Activated CD8-positive, alpha-beta T cell treated with anti-CD3 and anti-CD28 coated beads, Interleukin-2, amount 10 ng/mL, durations not matched to agents 7 days and 5 days (primary cell): ENCODE data around the gene P3H1. TPM values are rescaled to one million over a fixed set of nuclear protein-coding genes. Genes with fewer than 3 reads are reported as not detected.
A peak's percentile ranks its signal among the peaks of the same experiment; 100 is the strongest.

Experiments used
- ATAC-seq: fragments of 150-1000 bp; cut with Tn5 transposase; one replicate; pipeline ENCODE4 v1.10.0; 2021; ENCODE audit warnings: moderate library complexity
- CTCF ChIA-PET: fragments of 350-600 bp; sonication (Branson Sonifier 250); formaldehyde crosslinking; loops from one replicate; lab custom pipeline; 2021; ENCODE audit warnings: antibody characterized with exemption; lab: Charles Lee
- POLR2A ChIA-PET: fragments of 350-600 bp; sonication (Branson Sonifier 250); formaldehyde crosslinking; loops from one replicate; lab custom pipeline; 2021; ENCODE audit warnings: antibody characterized with exemption; lab: Charles Lee
- DNase-seq: peaks from one replicate; pipeline ENCODE4 v3.0.0-alpha.2; 2020
- H3K27ac Mint-ChIP-seq: one replicate; pipeline ENCODE4 v1.8.0; 2021; ENCODE audit warnings: mild to moderate bottlenecking, mixed read lengths
- H3K27me3 Mint-ChIP-seq: one replicate; pipeline ENCODE4 v1.8.0; 2021; ENCODE audit warnings: low read depth, mixed read lengths
- H3K36me3 Mint-ChIP-seq: one replicate; pipeline ENCODE4 v1.8.0; 2021; ENCODE audit warnings: low read depth, mixed read lengths
- H3K4me1 Mint-ChIP-seq: one replicate; pipeline ENCODE4 v1.8.0; 2021; ENCODE audit warnings: low read depth, mixed read lengths
- H3K4me3 Mint-ChIP-seq: one replicate; pipeline ENCODE4 v1.8.0; 2021; ENCODE audit warnings: mild to moderate bottlenecking, mixed read lengths
- H3K9me3 Mint-ChIP-seq: one replicate; pipeline ENCODE4 v1.8.0; 2022; ENCODE audit warnings: mixed read lengths; ENCODE audit not compliant: insufficient read depth
- total RNA-seq, 2 experiments: library from RNA; stranded (reverse); gene quantifications; one replicate each; pipeline ENCODE4 v1.2.3, GENCODE V29; 2021

The P3H1 gene
- total RNA-seq, 2 experiments from 2014 or later, result 42.9 to 45.5 TPM

- no peaks in the 10 kb centered on the region for H3K27me3 Mint-ChIP-seq
- ChIA-PET POLR2A (interaction anchor here (1.0 kb wide), 1 partner anchor 22 kb away, joined by 5 read pairs; no protein-coding TSS in a partner anchor), CTCF (interaction anchor here (1.2 kb wide), 1 partner anchor 166 kb away, joined by 3 read pairs; no protein-coding TSS in a partner anchor)
- H3K4me1 Mint-ChIP-seq, result no peaks in the 10 kb centered on the region
- H3K9me3 Mint-ChIP-seq, result no peaks in the 10 kb centered on the region
- DNase-seq (no peak), ATAC-seq (no peak)
- no peak overlapping the region for H3K4me3 Mint-ChIP-seq
- H3K36me3 Mint-ChIP-seq, result peaks cover 11% of the 10 kb centered on the region
- no peak overlapping the region for H3K27ac Mint-ChIP-seq
Observed at GRCh38 chr1:42744148-42744413, 22.7 kb downstream of the P3H1 start.

GRCh38 chr1:42743317-42744147, 23.3 kb downstream of the P3H1 start:
- Mint-ChIP-seq H3K27me3 (no peaks in the 10 kb centered on the region), H3K4me1 (no peaks in the 10 kb centered on the region), H3K36me3 (peaks cover 11% of the 10 kb centered on the region), H3K27ac (no peak overlapping the region), H3K4me3 (no peak overlapping the region), H3K9me3 (no peaks in the 10 kb centered on the region)
- no peak for ATAC-seq
- DNase-seq, result no peak
- ChIA-PET CTCF (interaction anchor here (1.2 kb wide), 1 partner anchor 165 kb away, joined by 3 read pairs; no protein-coding TSS in a partner anchor), POLR2A (no interaction called here)

GRCh38 chr1:42742617-42743316, 24.1 kb downstream of the P3H1 start:
- Mint-ChIP-seq H3K27ac (no peak overlapping the region), H3K4me1 (no peaks in the 10 kb centered on the region), H3K27me3 (no peaks in the 10 kb centered on the region), H3K36me3 (peaks cover 7% of the 10 kb centered on the region), H3K9me3 (no peaks in the 10 kb centered on the region), H3K4me3 (no peak overlapping the region)
- ATAC-seq (no peak), DNase-seq (no peak)
- ChIA-PET POLR2A (no interaction called here), CTCF (interaction anchor here (1.2 kb wide), 1 partner anchor 164 kb away, joined by 3 read pairs; no protein-coding TSS in a partner anchor)

GRCh38 chr1:42742141-42742540, 24.7 kb downstream of the P3H1 start:
- H3K27ac Mint-ChIP-seq, result no peak overlapping the region
- POLR2A ChIA-PET, result no interaction called here
- peaks cover 7% of the 10 kb centered on the region for H3K36me3 Mint-ChIP-seq
- no peaks in the 10 kb centered on the region for H3K27me3 Mint-ChIP-seq
- CTCF ChIA-PET, result no interaction called here
- DNase-seq (no peak), ATAC-seq (no peak)
- no peak overlapping the region for H3K4me3 Mint-ChIP-seq
- peaks cover 3% of the 10 kb centered on the region for H3K4me1 Mint-ChIP-seq
- H3K9me3 Mint-ChIP-seq, result no peaks in the 10 kb centered on the region

- Mint-ChIP-seq H3K36me3 (peaks cover 4% of the 10 kb centered on the region), H3K4me1 (peaks cover 8% of the 10 kb centered on the region), H3K27ac (no peak overlapping the region), H3K4me3 (no peak overlapping the region), H3K27me3 (no peaks in the 10 kb centered on the region), H3K9me3 (no peaks in the 10 kb centered on the region)
- CTCF ChIA-PET, result no interaction called here
- DNase-seq (no peak), ATAC-seq (no peak)
- POLR2A ChIA-PET, result no interaction called here
Observed at GRCh38 chr1:42741706-42742105, 25.1 kb downstream of the P3H1 start.

- no peak for ATAC-seq
- H3K4me1 Mint-ChIP-seq, result peaks cover 11% of the 10 kb centered on the region
- H3K9me3 Mint-ChIP-seq, result no peaks in the 10 kb centered on the region
- ChIA-PET POLR2A (interaction anchor here (0.5 kb wide), 1 partner anchor 932 kb away, joined by 3 read pairs; no protein-coding TSS in a partner anchor), CTCF (no interaction called here)
- no peak for DNase-seq
- no peak overlapping the region for H3K27ac Mint-ChIP-seq
- peaks cover 3% of the 10 kb centered on the region for H3K36me3 Mint-ChIP-seq
- no peak overlapping the region for H3K4me3 Mint-ChIP-seq
- no peaks in the 10 kb centered on the region for H3K27me3 Mint-ChIP-seq
Observed at GRCh38 chr1:42740851-42741580, 25.8 kb downstream of the P3H1 start.

DNA sequence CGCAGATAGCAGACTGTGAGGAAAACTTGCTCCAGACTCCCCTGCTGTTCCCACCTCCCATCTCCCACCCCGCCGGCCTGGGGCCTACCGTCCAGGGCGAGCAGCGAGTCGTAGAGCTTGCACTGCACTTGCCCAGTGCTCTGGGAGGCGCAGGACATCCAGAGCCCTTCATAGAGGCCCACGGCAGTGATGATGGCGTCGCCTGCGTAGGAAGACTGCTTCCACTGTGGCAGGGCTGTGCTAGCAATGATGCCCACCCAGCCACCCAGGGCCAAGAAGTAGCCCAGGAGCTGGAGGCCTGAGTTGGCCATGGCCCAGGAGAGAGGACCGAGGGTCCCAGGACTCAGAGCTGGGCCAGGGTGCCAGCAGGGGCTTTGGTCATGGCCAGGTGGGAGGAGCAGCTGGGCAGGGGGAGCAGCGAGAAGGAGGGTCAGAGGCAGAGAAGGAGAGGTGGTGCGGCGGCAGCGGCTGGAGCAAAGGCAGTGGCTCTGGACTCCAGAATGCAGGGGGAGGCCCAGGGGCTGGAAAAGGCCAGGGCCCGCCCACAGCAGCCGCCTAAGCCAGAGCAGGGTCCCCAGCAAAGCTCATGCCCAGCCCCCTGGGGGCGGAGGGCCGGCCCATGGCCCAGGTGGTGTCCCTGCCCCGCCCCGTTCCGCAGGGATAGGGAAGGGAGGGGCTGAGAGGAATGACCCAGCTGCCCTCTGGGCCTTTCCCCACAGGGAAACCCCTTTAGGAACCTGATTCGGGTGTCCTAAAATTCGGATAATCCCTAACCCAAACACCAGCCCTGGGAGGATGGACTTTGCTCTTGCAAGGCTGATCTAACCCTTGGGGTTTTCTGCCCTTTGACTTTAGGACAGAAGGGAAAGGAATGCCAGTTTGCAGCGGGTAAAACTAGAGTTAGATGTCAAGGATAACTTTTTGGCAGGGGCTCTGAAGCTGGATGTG, 26.8 kb downstream of the P3H1 start, which contains the start of gene CLDN19:
Gene CLDN19 (minus strand): TSS at position 484 of the 948 bp plus-strand sequence. CDS start 173 bp downstream, at position 311.
- Mint-ChIP-seq H3K27ac (no peak within 1 kb of the TSS), H3K9me3 (no peaks in the 10 kb centered on the region), H3K36me3 (no peaks in the 10 kb centered on the region), H3K4me1 (peaks cover 11% of the 10 kb centered on the region), H3K4me3 (no peak within 1 kb of the TSS), H3K27me3 (no peaks in the 10 kb centered on the region)
- ATAC-seq, result no peak
- CTCF ChIA-PET, result no interaction called here
- DNase-seq, result no peak
- POLR2A ChIA-PET, result no interaction called here

DNA sequence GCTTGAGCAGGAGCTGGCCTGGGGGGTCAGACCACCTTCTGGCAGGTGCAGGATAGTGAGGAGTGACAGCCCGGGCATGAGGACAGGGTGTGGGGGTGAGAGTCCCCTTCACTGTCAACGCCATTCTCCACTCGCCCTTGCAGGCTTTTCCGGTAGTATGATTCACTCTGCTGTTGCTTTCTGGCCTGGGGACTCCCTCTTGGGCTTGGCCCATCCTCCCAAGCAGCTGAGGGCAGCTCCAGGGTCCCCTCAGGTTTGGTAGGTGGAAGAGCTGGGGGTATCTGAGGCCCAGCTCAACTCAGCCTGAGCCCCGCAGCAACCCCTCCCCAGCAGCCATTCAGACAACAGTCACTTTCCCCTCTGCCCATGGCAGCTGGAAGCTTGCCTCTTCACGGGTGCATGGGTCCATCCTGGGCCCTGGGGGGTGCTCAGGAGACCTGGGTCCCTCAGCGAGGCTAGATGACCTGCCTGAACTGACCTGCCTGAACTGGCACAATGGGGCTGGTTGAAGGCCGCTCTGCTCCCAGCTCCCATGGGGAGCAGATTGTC, 28.1 kb downstream of the P3H1 start:
- ChIA-PET POLR2A (no interaction called here), CTCF (interaction anchor here (0.8 kb wide), 1 partner anchor 335 kb away, joined by 3 read pairs; no protein-coding TSS in a partner anchor)
- DNase-seq (no peak), ATAC-seq (no peak)
- Mint-ChIP-seq H3K9me3 (no peaks in the 10 kb centered on the region), H3K4me1 (peaks cover 11% of the 10 kb centered on the region), H3K36me3 (no peaks in the 10 kb centered on the region), H3K27me3 (no peaks in the 10 kb centered on the region), H3K27ac (no peak overlapping the region), H3K4me3 (no peak overlapping the region)

- peaks cover 11% of the 10 kb centered on the region for H3K4me1 Mint-ChIP-seq
- H3K9me3 Mint-ChIP-seq, result no peaks in the 10 kb centered on the region
- H3K27me3 Mint-ChIP-seq, result no peaks in the 10 kb centered on the region
- ChIA-PET CTCF (interaction anchor here (0.8 kb wide), 1 partner anchor 335 kb away, joined by 3 read pairs; no protein-coding TSS in a partner anchor), POLR2A (no interaction called here)
- DNase-seq (no peak), ATAC-seq (no peak)
- H3K4me3 Mint-ChIP-seq, result no peak overlapping the region
- no peaks in the 10 kb centered on the region for H3K36me3 Mint-ChIP-seq
- no peak overlapping the region for H3K27ac Mint-ChIP-seq
Observed at GRCh38 chr1:42737986-42738677, 28.7 kb downstream of the P3H1 start.

DNA sequence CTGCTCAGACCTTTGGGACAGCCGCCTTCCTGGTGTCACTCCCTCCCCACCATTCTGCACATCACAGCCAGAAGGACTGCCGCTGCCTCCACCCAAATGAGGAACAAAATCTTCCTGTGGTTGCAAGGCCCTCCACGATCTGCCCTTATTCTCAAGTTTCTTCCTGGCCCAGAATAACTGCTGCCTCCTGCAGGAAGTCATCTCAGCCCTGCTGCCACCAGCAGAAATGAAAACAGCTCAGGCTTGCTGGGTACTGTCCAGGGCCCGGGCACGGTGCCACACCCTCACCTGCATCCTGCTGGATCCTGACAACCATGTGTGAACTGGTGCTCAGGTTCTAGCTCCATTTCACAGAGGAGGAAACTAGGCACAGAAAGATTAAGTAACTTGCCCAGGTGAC, 29.6 kb downstream of the P3H1 start:
- Mint-ChIP-seq H3K27ac (peak overlapping the region; percentile 48), H3K4me3 (no peak overlapping the region), H3K27me3 (no peaks in the 10 kb centered on the region), H3K36me3 (no peaks in the 10 kb centered on the region), H3K4me1 (peaks cover 11% of the 10 kb centered on the region), H3K9me3 (no peaks in the 10 kb centered on the region)
- POLR2A ChIA-PET, result no interaction called here
- ATAC-seq, result peak; percentile 38
- peak; percentile 34 for DNase-seq
- CTCF ChIA-PET, result no interaction called here
